SK-N-MC (cell line): Measurements from ENCODE around the gene SLC22A13.

ENCODE experiments used
- FOXP2 ChIP-seq: optimal IDR thresholded peaks from 2 replicates; pipeline ENCODE3; 2011; ENCODE audit warnings: mild to moderate bottlenecking, moderate library complexity; ENCODE audit not compliant: insufficient read depth; ENCODE audit errors: extremely low read length, control extremely low read depth
- POLR2AphosphoS5 ChIP-seq: IDR thresholded peaks from 2 replicates; pipeline ENCODE4 v1.6.1; 2012; ENCODE audit warnings: mild to moderate bottlenecking, low read depth, low read length, borderline replicate concordance

- TF ChIP-seq POLR2AphosphoS5 (no peak), FOXP2 (no peak)
Observed at GRCh38 chr3:38232701-38233100, 32.9 kb upstream of the SLC22A13 start.
